Ishikawa (cell line): ENCODE measurements around the gene TRPM5.

Experiments used
- EP300 ChIP-seq: IDR thresholded peaks from 2 replicates; pipeline ENCODE4 v1.6.1; 2012; ENCODE audit warnings: borderline replicate concordance
- FOXM1 ChIP-seq: IDR thresholded peaks from 2 replicates; pipeline ENCODE4 v1.6.1; 2012; ENCODE audit warnings: low read depth, borderline replicate concordance
- ZBTB7A ChIP-seq: IDR thresholded peaks from 2 replicates; pipeline ENCODE4 v1.6.1; 2012; ENCODE audit warnings: low read depth
- TF ChIP-seq, protein P1 (sequence below): IDR thresholded peaks from 2 replicates; pipeline ENCODE4 v1.6.1; 2012; ENCODE audit warnings: low read depth, mild to moderate bottlenecking

DNA sequence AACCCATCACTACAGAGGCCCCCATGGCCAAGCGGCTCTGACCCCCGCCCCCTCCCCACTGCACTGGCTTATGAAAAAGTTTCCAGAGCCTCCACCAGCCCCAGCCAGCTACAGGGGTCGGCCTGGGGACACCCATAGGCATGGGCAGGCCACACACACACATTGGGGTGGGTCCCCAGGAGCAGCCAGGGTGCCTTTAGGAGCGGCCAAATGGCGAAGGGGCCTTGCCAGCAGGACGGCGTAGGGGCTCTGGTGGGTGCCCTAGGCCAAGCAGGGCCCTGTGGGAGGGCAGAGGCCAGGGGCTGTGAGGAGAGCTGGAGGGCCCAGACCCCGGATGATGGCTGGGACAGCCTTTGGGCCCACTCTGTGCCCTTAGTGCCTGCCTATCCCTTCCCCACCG, 33.7 kb downstream of the TRPM5 start:
- TF ChIP-seq EP300 (no peak), FOXM1 (no peak), ZBTB7A (no peak)
- TF ChIP-seq, protein P1, sequence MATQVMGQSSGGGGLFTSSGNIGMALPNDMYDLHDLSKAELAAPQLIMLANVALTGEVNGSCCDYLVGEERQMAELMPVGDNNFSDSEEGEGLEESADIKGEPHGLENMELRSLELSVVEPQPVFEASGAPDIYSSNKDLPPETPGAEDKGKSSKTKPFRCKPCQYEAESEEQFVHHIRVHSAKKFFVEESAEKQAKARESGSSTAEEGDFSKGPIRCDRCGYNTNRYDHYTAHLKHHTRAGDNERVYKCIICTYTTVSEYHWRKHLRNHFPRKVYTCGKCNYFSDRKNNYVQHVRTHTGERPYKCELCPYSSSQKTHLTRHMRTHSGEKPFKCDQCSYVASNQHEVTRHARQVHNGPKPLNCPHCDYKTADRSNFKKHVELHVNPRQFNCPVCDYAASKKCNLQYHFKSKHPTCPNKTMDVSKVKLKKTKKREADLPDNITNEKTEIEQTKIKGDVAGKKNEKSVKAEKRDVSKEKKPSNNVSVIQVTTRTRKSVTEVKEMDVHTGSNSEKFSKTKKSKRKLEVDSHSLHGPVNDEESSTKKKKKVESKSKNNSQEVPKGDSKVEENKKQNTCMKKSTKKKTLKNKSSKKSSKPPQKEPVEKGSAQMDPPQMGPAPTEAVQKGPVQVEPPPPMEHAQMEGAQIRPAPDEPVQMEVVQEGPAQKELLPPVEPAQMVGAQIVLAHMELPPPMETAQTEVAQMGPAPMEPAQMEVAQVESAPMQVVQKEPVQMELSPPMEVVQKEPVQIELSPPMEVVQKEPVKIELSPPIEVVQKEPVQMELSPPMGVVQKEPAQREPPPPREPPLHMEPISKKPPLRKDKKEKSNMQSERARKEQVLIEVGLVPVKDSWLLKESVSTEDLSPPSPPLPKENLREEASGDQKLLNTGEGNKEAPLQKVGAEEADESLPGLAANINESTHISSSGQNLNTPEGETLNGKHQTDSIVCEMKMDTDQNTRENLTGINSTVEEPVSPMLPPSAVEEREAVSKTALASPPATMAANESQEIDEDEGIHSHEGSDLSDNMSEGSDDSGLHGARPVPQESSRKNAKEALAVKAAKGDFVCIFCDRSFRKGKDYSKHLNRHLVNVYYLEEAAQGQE: no peak
